Inflammatory macrophage (primary cell): ENCODE results near the gene MFSD2A.
"Not testable (repeated sequence)": the region's sequence is repeated elsewhere in the genome, so short reads cannot be mapped to it uniquely, and the experiment has no call there.

Experiments used
- DNase-seq, 2 donors: peaks; one replicate each; pipeline ENCODE4 v3.0.0-alpha.2; 2020 to 2022
- total RNA-seq, 18 experiments: gene quantifications; one replicate each; lab custom pipeline; 2026; ENCODE audit warnings: mixed read lengths in 6 of 18, inconsistent platforms in 2 of 18; lab: John Stamatoyannopoulos, UW

The MFSD2A gene
- 33.9 to 284 (median 118) reads per million in 18 experiments for total RNA-seq

GRCh38 chr1:39954870-39955546 is at the start of gene MFSD2A:
TSS of gene MFSD2A (plus strand) at chr1:39955145. CDS start at chr1:39955293, 148 bp downstream.
- peak; percentile 93 to 96 for DNase-seq

GRCh38 chr1:39905172-39905571 is 49.8 kb upstream of the MFSD2A start:
- DNase-seq = peak; percentile 22 to 23

- DNase-seq = peak; percentile 70 to 73
These were observed 47.2 kb upstream of the MFSD2A start for GRCh38 chr1:39907528-39908453.

GRCh38 chr1:39908534-39908933 is 46.4 kb upstream of the MFSD2A start:
- DNase-seq = no peak

- DNase-seq = no peak
These were observed 44.7 kb upstream of the MFSD2A start for GRCh38 chr1:39910263-39910662.

- DNase-seq = not testable (repeated sequence)
These were observed 41.8 kb upstream of the MFSD2A start for GRCh38 chr1:39913136-39913535.

GRCh38 chr1:39915499-39916129 is 39.3 kb upstream of the MFSD2A start:
- DNase-seq = no peak

- peak in 1 of 2 donors; percentile 13 for DNase-seq
These were observed 37.1 kb upstream of the MFSD2A start for GRCh38 chr1:39917825-39918224.

- DNase-seq = peak; percentile 78 to 87
These were observed 35.4 kb upstream of the MFSD2A start for GRCh38 chr1:39919545-39919944.

GRCh38 chr1:39922251-39922688 is 32.7 kb upstream of the MFSD2A start:
- DNase-seq = no peak

- DNase-seq = peak; percentile 32 to 53
These were observed 29.1 kb upstream of the MFSD2A start for GRCh38 chr1:39925721-39926342.

- peak; percentile 20 to 75 for DNase-seq
These were observed 28.6 kb upstream of the MFSD2A start for GRCh38 chr1:39926343-39926793.

GRCh38 chr1:39926820-39927219 is 28.1 kb upstream of the MFSD2A start:
- no peak for DNase-seq

GRCh38 chr1:39927538-39927937 is 27.4 kb upstream of the MFSD2A start:
- peak; percentile 17 to 45 for DNase-seq

GRCh38 chr1:39928809-39929587 is 25.9 kb upstream of the MFSD2A start:
- DNase-seq = no peak

- DNase-seq = peak; percentile 99
These were observed 20.7 kb upstream of the MFSD2A start for GRCh38 chr1:39933956-39934941.

GRCh38 chr1:39936724-39937491 is 18.0 kb upstream of the MFSD2A start:
- DNase-seq = peak; percentile 59 to 82

- DNase-seq = no peak
These were observed 16.1 kb upstream of the MFSD2A start for GRCh38 chr1:39938856-39939255.

GRCh38 chr1:39940253-39940652 is 14.7 kb upstream of the MFSD2A start:
- DNase-seq = peak; percentile 68 to 77
